ENCODE results near the gene COL1A1. TPM values are rescaled to one million over a fixed set of nuclear protein-coding genes. Genes with fewer than 3 reads are reported as not detected.

The COL1A1 gene
- total and polyA plus RNA-seq, 4 donors: 8.3 to 72.5 (median 35.8) TPM

- Histone ChIP-seq H3K27me3 (ENCODE audit: control insufficient read depth in 4 of 4, insufficient read depth in 4 of 4, low read length in 3 of 4) (no peaks in the 10 kb centered on the region), H3K4me1 (ENCODE audit: control insufficient read depth in 4 of 4, insufficient read depth in 4 of 4, low read length in 3 of 4) (no peaks in the 10 kb centered on the region), H3K4me3 (ENCODE audit: low read depth in 1 of 3, low read length in 3 of 3) (no peak overlapping the region), H3K36me3 (ENCODE audit: control insufficient read depth in 4 of 4, insufficient read depth in 3 of 4, low read depth in 1 of 4, low read length in 3 of 4) (peaks cover 0 to 2% (median 0%) of the 10 kb centered on the region in 4 donors), H3K9ac (ENCODE audit: low read depth in 1 of 2, low read length in 2 of 2) (no peak overlapping the region), H3K27ac (ENCODE audit: low read depth in 1 of 2, low read length in 2 of 2) (no peak overlapping the region), H3K9me3 (ENCODE audit: control insufficient read depth in 4 of 4, low read length in 3 of 4) (no peaks in the 10 kb centered on the region)
- WGBS: 86% methylated on average over 13 of the region's 13 CpGs
- TF ChIP-seq RXRA (IDR thresholded peaks at IDR 0.05) (no peak), EGR1 (IDR thresholded peaks at IDR 0.05; ENCODE audit: low read depth in 2 of 2) (no peak), FOXA2 (IDR thresholded peaks at IDR 0.05) (no peak), HNF4G (IDR thresholded peaks at IDR 0.05) (no peak), TAF1 (conservative IDR thresholded peaks at IDR 0.05) (no peak), HNF4A (conservative IDR thresholded peaks at IDR 0.05) (no peak), RAD21 (IDR thresholded peaks at IDR 0.05) (no peak), YY1 (IDR thresholded peaks at IDR 0.05) (no peak), FOXA1 (IDR thresholded peaks at IDR 0.05) (no peak), JUND (IDR thresholded peaks at IDR 0.05) (no peak), SP1 (IDR thresholded peaks at IDR 0.05) (no peak), GABPA (IDR thresholded peaks at IDR 0.05 in 1 of 2, conservative IDR thresholded peaks at IDR 0.05 in 1 of 2) (no peak), NR2F2 (IDR thresholded peaks at IDR 0.05) (no peak)
- TF ChIP-seq, protein P1, sequence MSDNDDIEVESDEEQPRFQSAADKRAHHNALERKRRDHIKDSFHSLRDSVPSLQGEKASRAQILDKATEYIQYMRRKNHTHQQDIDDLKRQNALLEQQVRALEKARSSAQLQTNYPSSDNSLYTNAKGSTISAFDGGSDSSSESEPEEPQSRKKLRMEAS (IDR thresholded peaks at IDR 0.05): no peak
- TF ChIP-seq, protein P2, sequence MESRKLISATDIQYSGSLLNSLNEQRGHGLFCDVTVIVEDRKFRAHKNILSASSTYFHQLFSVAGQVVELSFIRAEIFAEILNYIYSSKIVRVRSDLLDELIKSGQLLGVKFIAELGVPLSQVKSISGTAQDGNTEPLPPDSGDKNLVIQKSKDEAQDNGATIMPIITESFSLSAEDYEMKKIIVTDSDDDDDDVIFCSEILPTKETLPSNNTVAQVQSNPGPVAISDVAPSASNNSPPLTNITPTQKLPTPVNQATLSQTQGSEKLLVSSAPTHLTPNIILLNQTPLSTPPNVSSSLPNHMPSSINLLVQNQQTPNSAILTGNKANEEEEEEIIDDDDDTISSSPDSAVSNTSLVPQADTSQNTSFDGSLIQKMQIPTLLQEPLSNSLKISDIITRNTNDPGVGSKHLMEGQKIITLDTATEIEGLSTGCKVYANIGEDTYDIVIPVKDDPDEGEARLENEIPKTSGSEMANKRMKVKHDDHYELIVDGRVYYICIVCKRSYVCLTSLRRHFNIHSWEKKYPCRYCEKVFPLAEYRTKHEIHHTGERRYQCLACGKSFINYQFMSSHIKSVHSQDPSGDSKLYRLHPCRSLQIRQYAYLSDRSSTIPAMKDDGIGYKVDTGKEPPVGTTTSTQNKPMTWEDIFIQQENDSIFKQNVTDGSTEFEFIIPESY (IDR thresholded peaks at IDR 0.05): no peak
- TF ChIP-seq, protein P3, sequence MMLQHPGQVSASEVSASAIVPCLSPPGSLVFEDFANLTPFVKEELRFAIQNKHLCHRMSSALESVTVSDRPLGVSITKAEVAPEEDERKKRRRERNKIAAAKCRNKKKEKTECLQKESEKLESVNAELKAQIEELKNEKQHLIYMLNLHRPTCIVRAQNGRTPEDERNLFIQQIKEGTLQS (IDR thresholded peaks at IDR 0.05): no peak
- TF ChIP-seq, protein P4, sequence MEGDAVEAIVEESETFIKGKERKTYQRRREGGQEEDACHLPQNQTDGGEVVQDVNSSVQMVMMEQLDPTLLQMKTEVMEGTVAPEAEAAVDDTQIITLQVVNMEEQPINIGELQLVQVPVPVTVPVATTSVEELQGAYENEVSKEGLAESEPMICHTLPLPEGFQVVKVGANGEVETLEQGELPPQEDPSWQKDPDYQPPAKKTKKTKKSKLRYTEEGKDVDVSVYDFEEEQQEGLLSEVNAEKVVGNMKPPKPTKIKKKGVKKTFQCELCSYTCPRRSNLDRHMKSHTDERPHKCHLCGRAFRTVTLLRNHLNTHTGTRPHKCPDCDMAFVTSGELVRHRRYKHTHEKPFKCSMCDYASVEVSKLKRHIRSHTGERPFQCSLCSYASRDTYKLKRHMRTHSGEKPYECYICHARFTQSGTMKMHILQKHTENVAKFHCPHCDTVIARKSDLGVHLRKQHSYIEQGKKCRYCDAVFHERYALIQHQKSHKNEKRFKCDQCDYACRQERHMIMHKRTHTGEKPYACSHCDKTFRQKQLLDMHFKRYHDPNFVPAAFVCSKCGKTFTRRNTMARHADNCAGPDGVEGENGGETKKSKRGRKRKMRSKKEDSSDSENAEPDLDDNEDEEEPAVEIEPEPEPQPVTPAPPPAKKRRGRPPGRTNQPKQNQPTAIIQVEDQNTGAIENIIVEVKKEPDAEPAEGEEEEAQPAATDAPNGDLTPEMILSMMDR (IDR thresholded peaks at IDR 0.05; ENCODE audit: low read depth, low read length, missing input control): no peak
- TF ChIP-seq, protein P5, sequence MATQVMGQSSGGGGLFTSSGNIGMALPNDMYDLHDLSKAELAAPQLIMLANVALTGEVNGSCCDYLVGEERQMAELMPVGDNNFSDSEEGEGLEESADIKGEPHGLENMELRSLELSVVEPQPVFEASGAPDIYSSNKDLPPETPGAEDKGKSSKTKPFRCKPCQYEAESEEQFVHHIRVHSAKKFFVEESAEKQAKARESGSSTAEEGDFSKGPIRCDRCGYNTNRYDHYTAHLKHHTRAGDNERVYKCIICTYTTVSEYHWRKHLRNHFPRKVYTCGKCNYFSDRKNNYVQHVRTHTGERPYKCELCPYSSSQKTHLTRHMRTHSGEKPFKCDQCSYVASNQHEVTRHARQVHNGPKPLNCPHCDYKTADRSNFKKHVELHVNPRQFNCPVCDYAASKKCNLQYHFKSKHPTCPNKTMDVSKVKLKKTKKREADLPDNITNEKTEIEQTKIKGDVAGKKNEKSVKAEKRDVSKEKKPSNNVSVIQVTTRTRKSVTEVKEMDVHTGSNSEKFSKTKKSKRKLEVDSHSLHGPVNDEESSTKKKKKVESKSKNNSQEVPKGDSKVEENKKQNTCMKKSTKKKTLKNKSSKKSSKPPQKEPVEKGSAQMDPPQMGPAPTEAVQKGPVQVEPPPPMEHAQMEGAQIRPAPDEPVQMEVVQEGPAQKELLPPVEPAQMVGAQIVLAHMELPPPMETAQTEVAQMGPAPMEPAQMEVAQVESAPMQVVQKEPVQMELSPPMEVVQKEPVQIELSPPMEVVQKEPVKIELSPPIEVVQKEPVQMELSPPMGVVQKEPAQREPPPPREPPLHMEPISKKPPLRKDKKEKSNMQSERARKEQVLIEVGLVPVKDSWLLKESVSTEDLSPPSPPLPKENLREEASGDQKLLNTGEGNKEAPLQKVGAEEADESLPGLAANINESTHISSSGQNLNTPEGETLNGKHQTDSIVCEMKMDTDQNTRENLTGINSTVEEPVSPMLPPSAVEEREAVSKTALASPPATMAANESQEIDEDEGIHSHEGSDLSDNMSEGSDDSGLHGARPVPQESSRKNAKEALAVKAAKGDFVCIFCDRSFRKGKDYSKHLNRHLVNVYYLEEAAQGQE (IDR thresholded peaks at IDR 0.05): no peak
- DNase-seq (ENCODE audit: low spot score): no peak
These were observed 12.9 kb downstream of the COL1A1 start for GRCh38 chr17:50188531-50188920.

Measured in liver (tissue), 9 donors.